GM23248 (cell line): ENCODE measurements around the gene HSF5. TPM values are rescaled to one million over a fixed set of nuclear protein-coding genes. Genes with fewer than 3 reads are reported as not detected.
A peak's percentile ranks its signal among the peaks of the same experiment; 100 is the strongest.

Experiments used
- DNase-seq: peaks from one replicate; pipeline ENCODE4 v3.0.0-alpha.2; 2015
- H2AFZ ChIP-seq: fragments of 200-600 bp; sonication (generic); 2 replicates; pipeline ENCODE4 v1.6.1; 2016; ENCODE audit warnings: antibody characterized with exemption
- H3F3A ChIP-seq: fragments of 200-600 bp; sonication (generic); 2 replicates; pipeline ENCODE4 v1.6.1; 2016; ENCODE audit warnings: mild to moderate bottlenecking, antibody characterized with exemption, mixed run types; ENCODE audit not compliant: insufficient read depth
- H3K27ac ChIP-seq: fragments of 200-600 bp; sonication (generic); 2 replicates; pipeline ENCODE4 v1.5.1; 2016; ENCODE audit warnings: mild to moderate bottlenecking
- H3K27me3 ChIP-seq: fragments of 200-600 bp; sonication (generic); replicated peaks from 2 replicates; pipeline ENCODE4 v1.6.1; 2016; ENCODE audit warnings: mild to moderate bottlenecking; ENCODE audit not compliant: insufficient read depth
- H3K36me3 ChIP-seq: fragments of 200-600 bp; sonication (generic); 2 replicates; pipeline ENCODE4 v1.6.1; 2016; ENCODE audit warnings: low read depth, mild to moderate bottlenecking
- H3K4me1 ChIP-seq: fragments of 200-600 bp; sonication (generic); 2 replicates; pipeline ENCODE4 v1.6.1; 2016; ENCODE audit warnings: mild to moderate bottlenecking; ENCODE audit not compliant: insufficient read depth
- H3K4me2 ChIP-seq: fragments of 200-600 bp; sonication (generic); one replicate; pipeline ENCODE4 v1.6.1; 2016; ENCODE audit warnings: mild to moderate bottlenecking; ENCODE audit not compliant: unreplicated experiment
- H3K4me3 ChIP-seq: fragments of 200-600 bp; sonication (generic); 2 replicates; pipeline ENCODE4 v1.5.1; 2016; ENCODE audit warnings: mild to moderate bottlenecking
- H3K79me2 ChIP-seq: fragments of 200-600 bp; sonication (generic); 2 replicates; pipeline ENCODE4 v1.6.1; 2016; ENCODE audit warnings: mild to moderate bottlenecking; ENCODE audit not compliant: insufficient read depth
- H3K9ac ChIP-seq: fragments of 200-600 bp; sonication (generic); 2 replicates; pipeline ENCODE4 v1.6.1; 2016; ENCODE audit warnings: mild to moderate bottlenecking
- H3K9me2 ChIP-seq: fragments of 200-600 bp; sonication (generic); 2 replicates; pipeline ENCODE4 v1.6.1; 2016; ENCODE audit warnings: mixed run types, mild to moderate bottlenecking, moderate library complexity; ENCODE audit not compliant: insufficient read depth
- H3K9me3 ChIP-seq: fragments of 200-600 bp; sonication (generic); one replicate; pipeline ENCODE4 v1.6.1; 2017; ENCODE audit warnings: low read depth
- H4K20me1 ChIP-seq: fragments of 200-600 bp; sonication (generic); 2 replicates; pipeline ENCODE4 v1.6.0; 2016; ENCODE audit not compliant: insufficient read depth
- EZH2 ChIP-seq: fragments of 200-600 bp; sonication (generic); IDR thresholded peaks from 2 replicates; pipeline ENCODE4 v1.6.1; 2018; ENCODE audit warnings: antibody characterized with exemption, mild to moderate bottlenecking; ENCODE audit not compliant: insufficient read depth, poor library complexity, severe bottlenecking
- EZH2phosphoT487 ChIP-seq: fragments of 200-600 bp; sonication (generic); IDR thresholded peaks from 2 replicates; pipeline ENCODE4 v1.6.1; 2018; ENCODE audit warnings: antibody characterized with exemption, moderate library complexity, mild to moderate bottlenecking, low read depth; ENCODE audit not compliant: insufficient read depth
- WGBS, 2 experiments: methylation state at CpG; one replicate each; pipeline ENCODE4 v1.1.6; 2015 to 2017; ENCODE audit warnings: low lambda C conversion rate in 2 of 2, low coverage in 1 of 2; ENCODE audit errors: missing lambda C conversion rate in 2 of 2; 5-methylcytosine and 5-hydroxymethylcytosine counted together
- in situ Hi-C: fragments of 300-500 bp; cut with MboI; formaldehyde crosslinking; loops from 2 replicates; pipeline ENCODE4 v1.15.0; 2020
- polyA plus RNA-seq: library from polyadenylated mRNA; unstranded; fragments of >200 nt; fragmentation: Nextera tagmentation; extraction: Ambion mirVana; gene quantifications from 2 replicates; pipeline ENCODE4 v1.2.1, GENCODE V29; 2016
- total RNA-seq: library from RNA; depleted of rRNA; stranded (reverse); fragments of >200 nt; shearing (Covaris generic); gene quantifications from 2 replicates; pipeline ENCODE4 v1.2.3, GENCODE V29; 2014

Gene HSF5
- total and polyA plus RNA-seq, 2 experiments from 2014 or later: not detected

DNA sequence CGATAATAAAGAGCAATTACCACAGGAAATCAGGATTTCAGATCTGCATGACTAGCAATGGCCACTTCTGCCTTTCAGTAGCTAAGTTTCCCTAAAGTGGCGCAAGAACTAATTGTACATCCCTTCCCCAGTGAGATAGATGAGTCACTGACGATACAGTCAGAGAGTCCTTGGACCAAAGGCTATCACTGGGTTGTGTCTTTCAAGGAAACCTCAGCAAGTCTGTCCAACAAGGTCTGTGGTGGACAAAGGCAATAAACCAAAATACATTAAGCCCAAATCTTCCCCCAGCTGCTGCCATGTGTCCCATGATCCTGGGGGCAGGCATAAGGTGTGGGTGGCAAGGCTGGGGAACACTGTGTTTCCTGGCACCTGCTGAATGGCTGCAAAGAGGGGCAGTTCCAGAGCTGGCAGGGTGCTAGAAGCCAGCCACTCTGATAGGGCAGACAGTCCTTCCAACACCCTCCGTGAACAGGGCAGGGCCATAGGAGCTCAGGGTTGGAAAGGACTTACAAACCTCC, 46.8 kb upstream of the HSF5 start:
- WGBS, 2 experiments: 53 to 54% methylated on average over 4 of the region's 4 CpGs
- Histone ChIP-seq H3K9me3 (no peaks in the 10 kb centered on the region), H3K27me3 (no peaks in the 10 kb centered on the region; the same call in 1 of the 2 replicates), H3K9ac (no peak overlapping the region), H3K36me3 (no peaks in the 10 kb centered on the region), H3K27ac (no peak overlapping the region), H2AFZ (no peak overlapping the region), H3K4me3 (no peak overlapping the region), H3K4me2 (no peak overlapping the region), H3K9me2 (no peaks in the 10 kb centered on the region), H4K20me1 (no peaks in the 10 kb centered on the region), H3K4me1 (peaks cover 11% of the 10 kb centered on the region; the same call in 1 of the 2 replicates), H3F3A (peaks cover 5% of the 10 kb centered on the region), H3K79me2 (no peaks in the 10 kb centered on the region)
- in situ Hi-C loops: no loop called here
- peak; percentile 80 for DNase-seq
- TF ChIP-seq EZH2phosphoT487 (no peak), EZH2 (no peak)

DNA sequence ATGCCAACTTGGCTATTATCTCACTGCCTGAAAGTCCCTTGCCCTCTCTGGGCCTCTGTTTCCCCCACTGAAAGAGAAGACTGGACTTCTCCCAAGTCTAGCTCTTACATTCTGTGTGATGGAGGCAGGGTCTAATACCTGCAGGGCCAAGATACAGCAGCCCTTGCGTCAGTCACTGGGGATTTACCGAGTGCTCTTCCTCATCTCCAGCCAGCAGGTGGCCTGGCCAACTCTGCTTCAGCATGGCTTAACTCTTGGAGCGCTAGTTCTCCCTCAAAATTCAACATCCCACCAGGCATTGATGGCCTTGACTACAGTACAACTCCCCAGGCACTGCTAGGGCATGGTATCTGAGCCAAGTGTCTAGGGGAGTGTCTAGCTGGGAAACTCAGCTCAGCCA, 46.1 kb upstream of the HSF5 start:
- H3K4me3 ChIP-seq: no peak overlapping the region
- no peaks in the 10 kb centered on the region for H3K79me2 ChIP-seq
- H3K9ac ChIP-seq: no peak overlapping the region
- DNase-seq: no peak
- H3K36me3 ChIP-seq: no peaks in the 10 kb centered on the region
- 57 to 63% methylated on average over 3 of the region's 3 CpGs for WGBS, 2 experiments
- peaks cover 11% of the 10 kb centered on the region; the same call in 1 of the 2 replicates for H3K4me1 ChIP-seq
- H4K20me1 ChIP-seq: no peaks in the 10 kb centered on the region
- TF ChIP-seq EZH2phosphoT487: no peak
- TF ChIP-seq EZH2: no peak
- H3K27ac ChIP-seq: no peak overlapping the region
- H3F3A ChIP-seq: peaks cover 5% of the 10 kb centered on the region
- no peaks in the 10 kb centered on the region for H3K9me2 ChIP-seq
- in situ Hi-C loops: no loop called here
- H3K9me3 ChIP-seq: no peaks in the 10 kb centered on the region
- no peaks in the 10 kb centered on the region; the same call in 1 of the 2 replicates for H3K27me3 ChIP-seq
- H3K4me2 ChIP-seq: no peak overlapping the region
- H2AFZ ChIP-seq: no peak overlapping the region

DNA sequence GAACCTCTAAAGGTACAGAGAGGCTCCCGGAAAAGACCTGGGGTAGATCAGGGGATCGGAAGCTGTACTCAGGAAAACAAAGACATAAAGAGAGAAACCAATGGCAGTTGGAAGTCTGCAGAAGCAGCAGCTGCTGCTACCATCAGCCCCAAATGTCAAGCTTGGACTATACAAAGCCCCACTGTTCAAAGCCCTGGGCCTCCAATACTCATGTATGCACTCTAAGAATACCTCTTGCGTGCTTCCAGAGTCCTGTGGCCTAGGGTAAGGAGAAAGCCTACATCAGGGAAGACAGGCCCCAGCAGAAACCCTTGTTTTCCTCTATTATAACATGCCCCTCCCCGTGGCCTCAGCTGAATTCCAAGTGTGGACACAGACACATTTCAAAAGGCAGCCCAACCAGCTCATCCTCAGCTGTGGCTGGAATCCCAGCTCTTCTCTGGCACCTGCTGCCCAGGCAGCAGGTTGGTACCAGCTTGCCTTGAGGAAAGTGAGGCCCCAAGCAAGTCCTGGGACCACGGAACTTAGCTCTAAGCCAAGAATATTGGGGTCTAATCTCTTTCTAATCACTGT, 45.5 kb upstream of the HSF5 start:
- Histone ChIP-seq H3K4me2 (no peak overlapping the region), H3K9ac (no peak overlapping the region), H3K4me3 (no peak overlapping the region), H3F3A (peaks cover 5% of the 10 kb centered on the region), H3K9me2 (no peaks in the 10 kb centered on the region), H3K9me3 (no peaks in the 10 kb centered on the region), H3K4me1 (peaks cover 11% of the 10 kb centered on the region; the same call in 1 of the 2 replicates), H3K27me3 (no peaks in the 10 kb centered on the region; the same call in 1 of the 2 replicates), H4K20me1 (no peaks in the 10 kb centered on the region), H3K36me3 (no peaks in the 10 kb centered on the region), H3K27ac (no peak overlapping the region), H3K79me2 (no peaks in the 10 kb centered on the region), H2AFZ (no peak overlapping the region)
- no peak for DNase-seq
- TF ChIP-seq EZH2: no peak
- no peak for TF ChIP-seq EZH2phosphoT487
- 83 to 87% methylated on average over 5 of the region's 5 CpGs for WGBS, 2 experiments
- in situ Hi-C loops: no loop called here

DNA sequence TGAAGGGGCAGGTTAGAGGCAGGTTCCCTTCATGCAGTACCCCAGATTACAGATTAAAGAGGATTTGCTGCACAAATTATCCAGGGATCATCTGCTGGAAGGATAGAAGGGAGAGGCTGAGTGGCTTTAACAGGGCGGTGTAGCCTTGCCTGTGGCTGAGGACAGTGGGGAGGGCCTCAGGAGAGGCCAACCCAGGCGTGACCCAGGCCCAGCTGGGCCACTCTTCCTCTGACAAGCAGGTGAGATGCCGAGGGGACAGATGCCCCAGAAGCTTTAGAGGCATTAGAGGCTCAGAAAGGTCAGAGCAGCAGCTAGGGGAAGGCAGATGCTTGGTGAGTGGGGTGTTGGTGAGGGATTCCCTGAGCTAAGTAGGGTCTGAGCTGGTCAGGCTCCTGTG, 44.3 kb upstream of the HSF5 start:
- Histone ChIP-seq H3K27ac (no peak overlapping the region), H3K79me2 (no peaks in the 10 kb centered on the region), H3K9me3 (no peaks in the 10 kb centered on the region), H3K4me2 (peak overlapping the region; percentile 87), H3K36me3 (no peaks in the 10 kb centered on the region), H4K20me1 (no peaks in the 10 kb centered on the region), H3K4me1 (peaks cover 11% of the 10 kb centered on the region; the same call in 1 of the 2 replicates), H3K9ac (no peak overlapping the region), H3F3A (peaks cover 5% of the 10 kb centered on the region), H2AFZ (peak overlapping the region; percentile 52; the same call in 1 of the 2 replicates), H3K9me2 (no peaks in the 10 kb centered on the region), H3K4me3 (0 out of 2 replicates have a peak overlapping the region, but pooled peaks have one; percentile 62), H3K27me3 (no peaks in the 10 kb centered on the region; the same call in 1 of the 2 replicates)
- in situ Hi-C loops: no loop called here
- no peak for TF ChIP-seq EZH2
- TF ChIP-seq EZH2phosphoT487: no peak
- WGBS, 2 experiments: 61 to 67% methylated on average over 3 of the region's 3 CpGs
- no peak for DNase-seq
